ENCODE results near the gene ENOX2.

ENOX2 gene

GRCh38 chrX:130746077-130746476 lies 156.9 kb downstream of the ENOX2 start:
- H3K4me3 ChIP-seq (ENCODE audit: insufficient read length, low read depth) = no peak overlapping the region
- TF ChIP-seq SUZ12 (IDR thresholded peaks at IDR 0.05; ENCODE audit: extremely low read depth, insufficient read depth, insufficient read length) = no peak
- TF ChIP-seq ZNF274 (IDR thresholded peaks at IDR 0.05; ENCODE audit: low read depth, low read length) = no peak
- TF ChIP-seq YY1 (IDR thresholded peaks at IDR 0.05; ENCODE audit: insufficient read depth, insufficient read length) = no peak
- H3K4me1 ChIP-seq (ENCODE audit: insufficient read depth, insufficient read length) = no peaks in the 10 kb centered on the region
- H3K9me3 ChIP-seq (ENCODE audit: insufficient read depth, low read length) = no peaks in the 10 kb centered on the region
- DNase-seq (ENCODE audit: low read depth, low spot score) = no peak
- H3K27me3 ChIP-seq (ENCODE audit: insufficient read depth, insufficient read length) = no peaks in the 10 kb centered on the region
- H3K9ac ChIP-seq (ENCODE audit: insufficient read length, low read depth) = no peak overlapping the region
- H3K36me3 ChIP-seq (ENCODE audit: insufficient read depth, insufficient read length, low read length) = no peaks in the 10 kb centered on the region

- no peak for DNase-seq (ENCODE audit: low read depth, low spot score)
- Histone ChIP-seq H3K9ac (ENCODE audit: insufficient read length, low read depth) (no peak overlapping the region), H3K4me3 (ENCODE audit: insufficient read length, low read depth) (no peak overlapping the region), H3K9me3 (ENCODE audit: insufficient read depth, low read length) (no peaks in the 10 kb centered on the region), H3K4me1 (ENCODE audit: insufficient read depth, insufficient read length) (no peaks in the 10 kb centered on the region), H3K27me3 (ENCODE audit: insufficient read depth, insufficient read length) (no peaks in the 10 kb centered on the region), H3K36me3 (ENCODE audit: insufficient read depth, insufficient read length, low read length) (no peaks in the 10 kb centered on the region)
- no peak for TF ChIP-seq YY1 (IDR thresholded peaks at IDR 0.05; ENCODE audit: insufficient read depth, insufficient read length)
- no peak for TF ChIP-seq SUZ12 (IDR thresholded peaks at IDR 0.05; ENCODE audit: extremely low read depth, insufficient read depth, insufficient read length)
- TF ChIP-seq ZNF274 (IDR thresholded peaks at IDR 0.05; ENCODE audit: low read depth, low read length) = no peak
Measured at GRCh38 chrX:130741584-130741983, 161.4 kb downstream of the ENOX2 start.

DNA sequence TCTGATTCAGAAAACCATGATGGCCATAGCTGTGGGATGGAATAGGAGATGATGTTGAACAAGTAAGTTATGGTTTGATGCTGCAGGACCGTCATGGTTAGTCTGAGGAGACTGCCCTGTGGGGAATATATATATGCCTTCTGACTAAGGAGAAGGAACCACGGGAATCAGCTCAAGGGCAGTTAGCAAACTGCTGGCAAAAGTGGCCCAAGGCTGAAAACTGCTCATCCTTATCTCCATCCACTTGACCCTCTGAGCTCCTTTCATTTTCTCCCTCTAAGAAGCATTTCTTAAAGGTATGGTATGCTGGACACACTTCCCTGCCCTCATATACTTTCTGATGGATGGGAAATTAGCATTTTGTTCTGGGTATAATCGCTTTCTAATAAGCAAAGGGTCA lies 161.9 kb downstream of the ENOX2 start:
- Histone ChIP-seq H3K27me3 (ENCODE audit: insufficient read depth, insufficient read length) (no peaks in the 10 kb centered on the region), H3K9me3 (ENCODE audit: insufficient read depth, low read length) (no peaks in the 10 kb centered on the region), H3K4me3 (ENCODE audit: insufficient read length, low read depth) (no peak overlapping the region), H3K4me1 (ENCODE audit: insufficient read depth, insufficient read length) (no peaks in the 10 kb centered on the region), H3K36me3 (ENCODE audit: insufficient read depth, insufficient read length, low read length) (no peaks in the 10 kb centered on the region), H3K9ac (ENCODE audit: insufficient read length, low read depth) (no peak overlapping the region)
- no peak for DNase-seq (ENCODE audit: low read depth, low spot score)
- TF ChIP-seq YY1 (IDR thresholded peaks at IDR 0.05; ENCODE audit: insufficient read depth, insufficient read length) (no peak), ZNF274 (IDR thresholded peaks at IDR 0.05; ENCODE audit: low read depth, low read length) (no peak), SUZ12 (IDR thresholded peaks at IDR 0.05; ENCODE audit: extremely low read depth, insufficient read depth, insufficient read length) (no peak)

GRCh38 chrX:130738638-130739195 lies 164.3 kb downstream of the ENOX2 start:
- peak; percentile 1 for DNase-seq (ENCODE audit: low read depth, low spot score)
- H3K4me1 ChIP-seq (ENCODE audit: insufficient read depth, insufficient read length) = no peaks in the 10 kb centered on the region
- no peak for TF ChIP-seq YY1 (IDR thresholded peaks at IDR 0.05; ENCODE audit: insufficient read depth, insufficient read length)
- TF ChIP-seq ZNF274 (IDR thresholded peaks at IDR 0.05; ENCODE audit: low read depth, low read length) = no peak
- TF ChIP-seq SUZ12 (IDR thresholded peaks at IDR 0.05; ENCODE audit: extremely low read depth, insufficient read depth, insufficient read length) = no peak
- H3K36me3 ChIP-seq (ENCODE audit: insufficient read depth, insufficient read length, low read length) = no peaks in the 10 kb centered on the region
- H3K9ac ChIP-seq (ENCODE audit: insufficient read length, low read depth) = no peak overlapping the region
- no peaks in the 10 kb centered on the region for H3K9me3 ChIP-seq (ENCODE audit: insufficient read depth, low read length)
- no peak overlapping the region for H3K4me3 ChIP-seq (ENCODE audit: insufficient read length, low read depth)
- no peaks in the 10 kb centered on the region for H3K27me3 ChIP-seq (ENCODE audit: insufficient read depth, insufficient read length)

DNA sequence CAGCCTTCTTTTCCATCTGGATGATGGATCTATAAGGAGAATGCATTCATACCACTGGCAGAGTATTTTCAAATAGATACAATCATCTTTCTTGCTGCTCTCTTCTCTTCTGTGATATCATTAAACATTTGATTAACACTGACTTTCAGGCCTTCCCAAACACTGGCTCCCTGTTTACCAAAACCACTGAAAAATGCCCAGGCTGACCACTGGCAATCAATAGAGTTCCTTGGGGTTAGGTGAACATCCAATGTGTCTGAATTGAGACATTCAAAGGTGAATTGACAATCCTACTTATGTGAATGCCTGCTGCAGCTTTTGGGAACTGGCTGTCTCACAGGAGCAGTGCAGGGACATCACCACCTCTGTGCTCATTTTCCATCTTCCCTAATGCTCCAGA lies 168.3 kb downstream of the ENOX2 start:
- no peaks in the 10 kb centered on the region for H3K27me3 ChIP-seq (ENCODE audit: insufficient read depth, insufficient read length)

DNA sequence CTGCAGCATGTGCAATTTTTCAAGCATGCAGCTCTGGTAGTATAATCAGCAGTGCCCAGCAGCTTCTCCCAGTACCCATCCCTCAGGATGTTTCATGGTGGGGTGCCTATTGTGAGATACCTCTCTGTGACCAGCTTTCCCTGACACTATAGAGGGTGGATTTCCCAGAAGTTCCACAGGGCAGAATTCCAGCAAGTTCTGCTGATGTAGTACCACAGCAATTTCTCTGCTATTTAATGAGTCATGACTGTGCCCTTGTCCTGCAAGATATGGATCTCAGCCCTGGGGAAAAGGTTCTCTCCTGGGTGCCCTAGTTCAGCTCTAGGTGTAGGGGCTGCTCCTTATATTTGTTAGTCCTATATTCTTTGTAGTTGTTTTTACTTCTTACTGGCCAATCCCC lies 174.8 kb downstream of the ENOX2 start:
- no peak for DNase-seq (ENCODE audit: low read depth, low spot score)
- H3K9ac ChIP-seq (ENCODE audit: insufficient read length, low read depth) = no peak overlapping the region
- H3K36me3 ChIP-seq (ENCODE audit: insufficient read depth, insufficient read length, low read length) = no peaks in the 10 kb centered on the region
- no peak overlapping the region for H3K4me3 ChIP-seq (ENCODE audit: insufficient read length, low read depth)
- H3K9me3 ChIP-seq (ENCODE audit: insufficient read depth, low read length) = peaks cover 20% of the 10 kb centered on the region
- H3K4me1 ChIP-seq (ENCODE audit: insufficient read depth, insufficient read length) = no peaks in the 10 kb centered on the region
- TF ChIP-seq YY1 (IDR thresholded peaks at IDR 0.05; ENCODE audit: insufficient read depth, insufficient read length) (no peak), ZNF274 (IDR thresholded peaks at IDR 0.05; ENCODE audit: low read depth, low read length) (no peak)
- no peaks in the 10 kb centered on the region for H3K27me3 ChIP-seq (ENCODE audit: insufficient read depth, insufficient read length)

More for the DNA sequence above, 168.3 kb downstream of the ENOX2 start:
- no peak for TF ChIP-seq YY1 (IDR thresholded peaks at IDR 0.05; ENCODE audit: insufficient read depth, insufficient read length)
- no peak for TF ChIP-seq ZNF274 (IDR thresholded peaks at IDR 0.05; ENCODE audit: low read depth, low read length)
- no peak for TF ChIP-seq SUZ12 (IDR thresholded peaks at IDR 0.05; ENCODE audit: extremely low read depth, insufficient read depth, insufficient read length)
- no peak overlapping the region for H3K4me3 ChIP-seq (ENCODE audit: insufficient read length, low read depth)
- no peaks in the 10 kb centered on the region for H3K4me1 ChIP-seq (ENCODE audit: insufficient read depth, insufficient read length)
- H3K9me3 ChIP-seq (ENCODE audit: insufficient read depth, low read length) = peaks cover 10% of the 10 kb centered on the region
- H3K9ac ChIP-seq (ENCODE audit: insufficient read length, low read depth) = no peak overlapping the region
- no peaks in the 10 kb centered on the region for H3K36me3 ChIP-seq (ENCODE audit: insufficient read depth, insufficient read length, low read length)
- DNase-seq (ENCODE audit: low read depth, low spot score) = no peak

DNA sequence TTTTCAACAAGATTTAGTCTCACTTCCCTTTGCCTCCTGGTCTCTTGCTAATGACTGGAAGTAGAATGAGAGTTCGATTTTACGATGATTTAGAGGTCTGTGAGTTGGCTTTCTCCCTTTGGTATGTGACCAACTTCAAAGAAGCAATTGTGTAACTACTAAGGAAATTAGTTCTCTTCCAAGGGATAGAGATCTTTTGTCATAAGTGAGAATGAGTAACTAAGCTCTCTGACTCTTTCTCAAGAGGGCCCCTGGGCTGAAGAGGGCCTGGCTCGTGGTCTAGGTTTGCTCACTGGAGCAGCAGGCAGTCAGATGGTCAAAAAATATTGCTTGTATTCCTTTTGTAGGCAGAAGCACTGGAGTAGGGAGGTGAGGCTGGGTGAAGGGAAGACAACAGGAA lies 176.3 kb downstream of the ENOX2 start:
- no peak for DNase-seq (ENCODE audit: low read depth, low spot score)
- peaks cover 10% of the 10 kb centered on the region for H3K9me3 ChIP-seq (ENCODE audit: insufficient read depth, low read length)
- H3K36me3 ChIP-seq (ENCODE audit: insufficient read depth, insufficient read length, low read length) = no peaks in the 10 kb centered on the region
- H3K27me3 ChIP-seq (ENCODE audit: insufficient read depth, insufficient read length) = no peaks in the 10 kb centered on the region
- no peak overlapping the region for H3K9ac ChIP-seq (ENCODE audit: insufficient read length, low read depth)
- H3K4me3 ChIP-seq (ENCODE audit: insufficient read length, low read depth) = no peak overlapping the region
- H3K4me1 ChIP-seq (ENCODE audit: insufficient read depth, insufficient read length) = no peaks in the 10 kb centered on the region
- TF ChIP-seq SUZ12 (IDR thresholded peaks at IDR 0.05; ENCODE audit: extremely low read depth, insufficient read depth, insufficient read length) (no peak), YY1 (IDR thresholded peaks at IDR 0.05; ENCODE audit: insufficient read depth, insufficient read length) (no peak), ZNF274 (IDR thresholded peaks at IDR 0.05; ENCODE audit: low read depth, low read length) (no peak)

All from NT2/D1 (cell line).